Uterus (tissue), 2 donors: ENCODE data around the gene SOCS6.

ENCODE experiments used
- POLR2A ChIP-seq, 2 donors: fragments of 450-650 bp; IDR thresholded peaks; one replicate each; pipeline ENCODE4 v1.6.1; 2016; ENCODE audit warnings: antibody characterized with exemption in 2 of 2, mild to moderate bottlenecking in 1 of 2, moderate library complexity in 1 of 2
- TF ChIP-seq, protein P1 (sequence below), 4 experiments: fragments of 200-600 bp in 2 of 4; fragments of 450-650 bp in 2 of 4; sonication (generic) in 2 of 4; IDR thresholded peaks; one replicate each; pipeline ENCODE4 v1.5.1; 2016 to 2019; ENCODE audit warnings: antibody characterized with exemption in 4 of 4, mild to moderate bottlenecking in 2 of 4, moderate library complexity in 1 of 4

- no peak for TF ChIP-seq POLR2A (IDR thresholded peaks at IDR 0.05)
- TF ChIP-seq, protein P1, sequence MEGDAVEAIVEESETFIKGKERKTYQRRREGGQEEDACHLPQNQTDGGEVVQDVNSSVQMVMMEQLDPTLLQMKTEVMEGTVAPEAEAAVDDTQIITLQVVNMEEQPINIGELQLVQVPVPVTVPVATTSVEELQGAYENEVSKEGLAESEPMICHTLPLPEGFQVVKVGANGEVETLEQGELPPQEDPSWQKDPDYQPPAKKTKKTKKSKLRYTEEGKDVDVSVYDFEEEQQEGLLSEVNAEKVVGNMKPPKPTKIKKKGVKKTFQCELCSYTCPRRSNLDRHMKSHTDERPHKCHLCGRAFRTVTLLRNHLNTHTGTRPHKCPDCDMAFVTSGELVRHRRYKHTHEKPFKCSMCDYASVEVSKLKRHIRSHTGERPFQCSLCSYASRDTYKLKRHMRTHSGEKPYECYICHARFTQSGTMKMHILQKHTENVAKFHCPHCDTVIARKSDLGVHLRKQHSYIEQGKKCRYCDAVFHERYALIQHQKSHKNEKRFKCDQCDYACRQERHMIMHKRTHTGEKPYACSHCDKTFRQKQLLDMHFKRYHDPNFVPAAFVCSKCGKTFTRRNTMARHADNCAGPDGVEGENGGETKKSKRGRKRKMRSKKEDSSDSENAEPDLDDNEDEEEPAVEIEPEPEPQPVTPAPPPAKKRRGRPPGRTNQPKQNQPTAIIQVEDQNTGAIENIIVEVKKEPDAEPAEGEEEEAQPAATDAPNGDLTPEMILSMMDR (IDR thresholded peaks at IDR 0.05) = no peak
Observed at GRCh38 chr18:70293166-70293565, 4.3 kb downstream of the SOCS6 start.
